ENCODE measurements around the gene SLC27A5.
A peak's percentile ranks its signal among the peaks of the same experiment; 100 is the strongest.
"Not testable (repeated sequence)": the region's sequence is repeated elsewhere in the genome, so short reads cannot be mapped to it uniquely, and the experiment has no call there.

SLC27A5 gene

DNA sequence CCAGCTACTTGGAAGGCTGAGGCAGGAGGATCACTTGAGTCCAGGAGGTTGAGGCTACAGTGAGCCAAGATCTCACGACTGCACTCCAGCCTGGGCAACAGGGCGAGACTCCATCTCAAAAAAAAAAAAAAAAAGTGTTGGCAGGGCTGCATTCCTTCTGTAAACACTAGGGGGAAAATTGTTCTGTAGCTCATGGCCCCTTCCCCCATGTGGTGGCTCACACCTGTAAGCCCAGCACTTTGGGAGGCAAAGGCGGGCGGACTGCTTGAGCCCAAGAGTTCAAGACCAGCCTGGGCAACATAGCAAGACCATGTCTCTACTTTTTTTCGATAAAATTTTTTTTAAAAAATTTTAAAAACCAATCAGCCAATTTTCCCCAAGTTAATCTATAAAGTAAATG, 27.4 kb downstream of the SLC27A5 start:
- not testable (repeated sequence) for DNase-seq

DNA sequence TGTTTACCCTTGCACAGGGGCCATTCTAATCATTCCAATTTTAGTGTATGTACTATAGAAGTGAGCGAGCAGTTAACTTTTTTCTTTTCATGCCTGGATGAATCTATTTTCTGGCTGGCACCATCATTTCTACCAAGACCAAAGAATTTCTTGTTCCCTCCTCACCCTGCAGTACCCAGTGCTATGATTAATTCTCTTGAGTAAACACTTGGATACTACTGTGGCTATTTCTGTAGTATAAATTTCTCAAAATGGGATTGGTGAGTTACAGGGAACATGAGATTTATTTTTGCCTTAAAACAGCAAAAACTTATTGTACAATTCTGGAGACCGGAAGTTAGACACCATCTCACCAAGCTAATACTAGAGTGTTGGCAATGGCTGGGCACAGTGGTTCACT, 28.0 kb downstream of the SLC27A5 start:
- no peak for DNase-seq

DNA sequence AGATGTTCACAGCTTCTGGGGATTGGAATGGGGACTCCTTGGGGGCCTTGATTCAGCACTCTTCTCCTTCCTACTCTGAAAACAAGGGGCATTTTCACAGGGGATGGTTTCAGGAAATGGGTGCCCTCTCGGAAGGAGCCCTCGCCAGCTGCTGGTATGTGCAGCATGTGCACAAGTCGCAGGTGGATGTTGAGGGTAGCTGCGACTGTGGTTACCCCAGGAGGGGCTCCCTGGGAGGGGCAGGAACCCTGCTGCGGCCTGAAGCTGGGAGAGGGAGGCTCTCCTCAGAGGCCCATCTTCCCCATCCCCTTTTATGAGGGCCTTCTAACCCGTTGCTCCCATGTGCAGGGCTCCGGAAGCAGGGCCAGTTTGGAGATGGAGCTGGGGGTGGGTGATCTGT, 29.4 kb downstream of the SLC27A5 start:
- no peak for DNase-seq

DNA sequence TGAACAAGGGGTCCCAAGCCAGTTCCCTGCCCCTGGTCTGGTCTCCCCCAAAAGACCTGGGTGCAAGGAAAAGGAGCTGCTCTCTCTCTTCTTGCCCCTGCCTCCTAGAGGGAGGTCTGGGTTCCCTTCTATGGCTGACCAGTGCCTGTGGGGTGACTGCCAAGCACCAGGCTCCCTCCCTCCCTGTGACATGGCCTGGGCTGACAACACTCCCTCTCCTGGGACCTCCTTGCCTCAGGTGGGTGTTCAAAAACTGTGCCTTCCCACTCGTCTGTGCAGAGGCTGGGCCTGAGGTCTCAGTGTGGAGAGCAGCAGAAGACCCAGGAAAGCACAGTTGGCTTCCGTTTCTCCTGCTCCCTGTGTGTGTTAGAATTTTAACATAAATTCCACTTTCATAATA, 31.0 kb downstream of the SLC27A5 start:
- DNase-seq = no peak

GRCh38 chr19:58480481-58480830, 31.3 kb downstream of the SLC27A5 start:
- no peak for DNase-seq

DNA sequence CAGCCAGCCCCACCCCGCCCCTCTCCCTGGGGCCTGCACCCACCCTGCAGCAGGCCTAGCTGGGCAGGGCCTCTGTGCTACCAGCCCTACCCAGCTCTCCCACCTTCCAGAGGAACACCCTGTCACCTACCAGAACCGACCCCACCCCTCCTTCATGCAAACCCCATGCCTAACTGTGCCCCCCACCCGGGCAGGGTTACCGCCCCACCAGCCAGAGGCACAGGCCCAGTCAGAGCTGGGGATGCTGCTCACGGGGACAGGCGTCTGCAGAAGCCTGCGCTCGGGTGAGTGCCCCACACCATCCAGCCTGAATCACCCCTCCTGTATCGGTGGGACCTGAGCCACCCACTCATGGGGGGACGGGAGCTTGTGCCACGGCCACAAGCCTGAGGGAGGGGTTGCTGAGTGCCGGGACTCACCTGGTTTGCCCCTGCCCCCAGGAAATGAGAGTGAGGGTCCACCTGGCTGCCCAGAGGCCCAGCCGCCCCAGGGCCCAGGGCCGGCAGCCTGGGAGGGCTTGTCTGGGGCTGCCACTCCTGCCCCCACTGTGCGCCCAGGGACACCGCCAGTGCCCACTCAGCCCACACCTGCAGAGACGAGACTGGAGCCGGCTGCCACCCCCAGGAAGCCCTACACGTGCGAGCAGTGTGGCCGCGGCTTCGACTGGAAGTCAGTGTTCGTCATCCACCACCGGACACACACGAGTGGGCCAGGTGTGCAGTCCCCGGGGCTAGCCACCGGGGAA, 31.9 kb downstream of the SLC27A5 start:
- DNase-seq = no peak

- no peak for DNase-seq
Observed at GRCh38 chr19:58479303-58479702, 32.5 kb downstream of the SLC27A5 start.

GRCh38 chr19:58477871-58478270, 33.9 kb downstream of the SLC27A5 start:
- DNase-seq = no peak

DNA sequence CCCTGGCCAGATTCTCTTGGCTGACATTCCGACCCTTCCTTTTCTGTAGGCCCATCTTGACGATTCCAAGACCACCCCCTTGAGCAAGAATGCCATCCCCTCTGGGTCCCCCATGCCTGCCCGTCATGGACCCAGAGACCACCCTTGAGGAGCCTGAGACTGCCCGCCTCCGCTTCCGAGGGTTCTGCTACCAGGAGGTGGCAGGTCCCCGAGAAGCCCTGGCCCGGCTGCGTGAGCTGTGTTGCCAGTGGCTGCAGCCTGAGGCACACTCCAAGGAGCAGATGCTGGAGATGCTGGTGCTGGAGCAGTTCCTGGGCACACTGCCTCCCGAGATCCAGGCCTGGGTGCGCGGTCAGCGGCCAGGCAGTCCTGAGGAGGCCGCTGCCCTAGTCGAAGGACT, 34.7 kb downstream of the SLC27A5 start:
- no peak for DNase-seq

GRCh38 chr19:58476498-58477015, 35.2 kb downstream of the SLC27A5 start:
- DNase-seq = no peak

DNA sequence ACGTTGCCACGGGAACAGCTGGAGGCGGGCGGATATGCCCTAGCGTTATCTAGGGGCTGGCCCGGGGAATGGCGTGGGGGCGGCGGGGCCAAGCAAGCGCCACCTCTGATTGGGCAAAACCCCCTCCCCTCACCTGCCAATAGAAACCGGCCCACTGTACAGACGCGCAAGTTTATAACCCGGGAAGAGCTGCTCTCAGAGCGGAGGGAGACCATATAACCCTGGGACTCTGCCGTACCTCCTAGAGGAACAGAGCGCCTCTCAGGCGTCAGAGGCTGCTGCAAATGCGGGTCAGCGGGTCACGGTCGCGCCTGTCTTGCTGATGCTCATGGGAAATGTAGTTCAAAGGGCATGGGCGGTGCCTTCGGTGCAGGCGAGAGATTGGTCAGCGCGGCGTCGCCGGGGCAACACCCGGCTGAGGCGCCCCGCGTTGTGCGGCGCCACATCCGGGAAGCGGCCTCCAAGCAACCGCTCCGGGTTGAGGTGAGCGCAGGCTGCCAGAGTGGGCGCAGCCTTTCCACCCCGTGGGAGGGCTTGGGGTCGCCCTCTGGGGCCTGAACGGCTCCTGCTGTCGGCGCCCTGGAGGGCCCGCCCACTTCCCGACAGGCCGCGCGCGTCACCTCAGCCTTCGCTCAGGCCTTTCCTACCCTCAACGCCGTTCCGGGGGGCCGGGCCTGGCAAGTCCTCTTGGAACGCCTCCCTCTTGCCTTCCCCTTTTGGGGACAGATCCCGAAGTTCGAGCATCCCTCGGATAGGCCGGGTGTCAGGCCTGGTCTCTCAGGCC, 35.9 kb downstream of the SLC27A5 start, which contains the start of gene ZNF446:
ZNF446 (plus strand) TSS at position 639 of the 784 bp plus-strand sequence. CDS start 867 bp downstream, outside the sequence.
- peak; percentile 89 for DNase-seq

DNA sequence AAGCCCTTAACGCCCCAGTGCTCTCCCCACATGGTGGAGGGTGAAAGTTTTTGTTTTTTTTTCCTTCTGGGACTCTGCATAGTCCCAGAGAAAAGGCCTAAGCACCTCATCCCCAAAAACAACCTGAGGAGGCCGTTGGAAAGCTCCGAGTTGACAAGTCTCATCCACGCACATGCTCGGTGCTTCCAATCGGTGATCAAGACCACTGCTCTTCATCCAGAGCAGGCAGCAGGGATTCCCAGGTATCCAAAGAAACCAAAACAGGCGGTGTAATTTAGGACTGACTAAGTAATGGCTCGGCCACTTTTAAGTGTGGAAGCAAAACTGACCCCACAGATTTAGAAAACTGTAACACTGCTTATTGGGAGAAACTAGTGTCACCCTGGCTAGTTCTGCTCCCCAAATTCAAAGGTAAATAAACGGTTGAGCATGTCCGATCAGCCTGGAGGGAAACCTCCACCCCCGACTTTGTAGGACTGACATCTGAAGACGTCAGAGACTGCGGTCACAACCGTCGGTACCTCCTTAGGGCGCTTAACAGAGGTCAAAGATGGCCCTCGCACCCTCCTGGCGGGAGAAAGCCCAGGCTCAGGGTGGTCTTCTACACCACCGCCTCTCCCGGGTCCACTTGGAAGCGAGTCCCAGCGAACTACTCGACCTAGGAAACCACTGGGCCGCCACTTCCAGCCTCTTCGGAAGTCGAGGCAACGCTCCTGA, 36.6 kb downstream of the SLC27A5 start:
- no peak for DNase-seq

DNA sequence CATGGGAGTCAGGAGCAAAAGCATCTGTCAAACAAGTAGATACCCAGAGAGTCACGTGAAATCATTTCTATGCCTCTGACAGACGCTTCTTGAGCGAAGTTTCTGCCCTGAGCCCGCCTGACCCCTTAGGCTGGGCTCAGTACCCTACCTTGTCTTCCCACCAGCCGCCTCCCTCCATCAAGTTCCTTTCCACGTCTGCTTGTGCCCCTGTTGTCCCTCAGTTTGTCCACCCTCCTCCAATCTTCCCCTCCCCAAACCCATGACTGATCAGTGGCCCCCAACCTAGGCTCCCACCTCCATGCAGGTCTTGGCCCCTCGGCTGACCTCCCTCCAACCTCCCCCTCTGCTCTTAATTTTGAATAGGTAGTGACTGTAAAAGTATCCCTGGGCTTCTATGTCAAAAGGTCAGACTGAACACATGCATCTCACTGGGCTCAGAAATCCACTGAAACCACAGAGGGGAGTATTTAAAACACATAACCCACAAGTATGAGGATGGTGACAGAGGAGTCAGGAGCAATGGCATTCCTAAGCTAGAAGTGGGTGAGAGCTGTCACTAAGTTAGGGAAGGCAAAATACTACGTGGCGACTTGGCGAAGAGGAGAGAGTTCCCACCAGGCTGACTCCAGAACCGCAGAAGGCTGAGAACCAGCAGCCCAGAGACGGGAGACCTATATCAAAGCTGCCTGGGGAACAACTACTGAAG, 37.3 kb downstream of the SLC27A5 start:
- no peak for DNase-seq

DNA sequence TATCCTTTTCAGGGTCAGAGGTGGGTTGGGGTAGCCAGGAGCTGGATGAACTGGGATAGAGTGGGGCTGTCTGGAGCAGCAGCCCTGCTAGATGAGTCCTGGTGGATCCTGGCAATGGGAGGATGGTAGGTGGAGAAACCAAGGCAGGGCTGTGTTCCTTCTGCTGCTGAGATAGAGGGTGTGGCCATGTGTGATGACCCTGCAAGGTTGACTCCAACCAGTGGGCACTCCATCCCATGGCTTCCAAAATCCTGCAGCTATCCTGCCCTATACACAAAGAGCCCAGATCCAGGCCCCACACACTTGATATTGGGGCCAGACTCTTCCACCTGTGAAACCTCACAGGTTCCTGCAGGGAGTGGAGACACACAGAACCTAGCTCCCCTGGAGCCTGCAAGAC, 38.0 kb downstream of the SLC27A5 start:
- DNase-seq = no peak

DNA sequence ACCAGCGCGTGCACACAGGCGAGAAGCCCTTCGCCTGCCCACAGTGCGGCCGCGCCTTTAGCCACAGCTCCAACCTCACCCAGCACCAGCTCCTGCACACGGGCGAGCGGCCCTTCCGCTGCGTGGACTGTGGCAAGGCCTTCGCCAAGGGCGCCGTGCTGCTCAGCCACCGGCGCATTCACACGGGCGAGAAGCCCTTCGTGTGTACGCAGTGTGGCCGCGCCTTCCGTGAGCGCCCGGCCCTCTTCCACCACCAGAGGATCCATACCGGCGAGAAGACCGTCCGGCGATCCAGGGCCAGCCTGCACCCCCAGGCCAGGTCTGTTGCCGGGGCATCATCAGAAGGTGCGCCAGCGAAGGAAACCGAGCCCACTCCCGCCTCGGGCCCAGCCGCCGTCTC, 40.1 kb downstream of the SLC27A5 start:
- DNase-seq = no peak

GRCh38 chr19:58470837-58471543, 40.8 kb downstream of the SLC27A5 start:
- DNase-seq = not testable (repeated sequence)

DNA sequence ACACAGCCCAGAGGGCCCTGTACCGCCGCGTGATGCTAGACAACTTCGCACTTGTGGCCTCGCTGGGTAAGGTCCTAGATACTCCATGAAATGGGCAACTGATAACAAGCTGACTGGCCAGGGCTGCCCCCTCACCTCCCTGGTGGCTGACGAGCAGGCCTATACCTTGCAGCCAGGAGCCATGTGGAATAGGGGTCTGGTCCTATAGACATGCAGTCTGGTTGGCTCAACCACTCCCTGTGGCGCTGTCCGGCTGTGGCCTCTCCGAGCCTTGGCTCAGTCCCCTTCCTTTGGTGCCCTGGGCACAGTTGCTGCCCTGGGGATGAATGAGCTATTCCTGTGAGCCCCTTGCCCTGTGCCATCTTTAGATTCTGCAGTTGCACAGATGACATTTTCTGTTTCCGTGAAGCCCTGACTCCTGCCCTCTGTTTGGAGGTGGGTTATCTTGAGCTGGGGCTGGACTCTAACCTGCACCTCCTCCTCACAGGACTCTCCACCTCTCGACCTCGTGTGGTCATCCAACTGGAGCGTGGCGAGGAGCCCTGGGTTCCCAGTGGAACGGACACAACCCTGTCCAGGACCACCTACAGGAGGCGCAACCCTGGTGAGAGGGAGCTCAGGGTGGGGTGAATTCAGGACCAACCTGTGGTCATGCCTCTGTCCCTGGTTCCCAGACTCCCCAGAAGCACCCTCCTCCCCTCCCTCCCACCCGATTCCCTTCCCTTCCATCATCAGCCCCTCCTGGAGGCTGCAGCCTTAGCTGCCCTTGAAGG, 42.4 kb downstream of the SLC27A5 start:
- DNase-seq = no peak

- DNase-seq = no peak
Observed at GRCh38 chr19:58468216-58468839, 43.5 kb downstream of the SLC27A5 start.

DNA sequence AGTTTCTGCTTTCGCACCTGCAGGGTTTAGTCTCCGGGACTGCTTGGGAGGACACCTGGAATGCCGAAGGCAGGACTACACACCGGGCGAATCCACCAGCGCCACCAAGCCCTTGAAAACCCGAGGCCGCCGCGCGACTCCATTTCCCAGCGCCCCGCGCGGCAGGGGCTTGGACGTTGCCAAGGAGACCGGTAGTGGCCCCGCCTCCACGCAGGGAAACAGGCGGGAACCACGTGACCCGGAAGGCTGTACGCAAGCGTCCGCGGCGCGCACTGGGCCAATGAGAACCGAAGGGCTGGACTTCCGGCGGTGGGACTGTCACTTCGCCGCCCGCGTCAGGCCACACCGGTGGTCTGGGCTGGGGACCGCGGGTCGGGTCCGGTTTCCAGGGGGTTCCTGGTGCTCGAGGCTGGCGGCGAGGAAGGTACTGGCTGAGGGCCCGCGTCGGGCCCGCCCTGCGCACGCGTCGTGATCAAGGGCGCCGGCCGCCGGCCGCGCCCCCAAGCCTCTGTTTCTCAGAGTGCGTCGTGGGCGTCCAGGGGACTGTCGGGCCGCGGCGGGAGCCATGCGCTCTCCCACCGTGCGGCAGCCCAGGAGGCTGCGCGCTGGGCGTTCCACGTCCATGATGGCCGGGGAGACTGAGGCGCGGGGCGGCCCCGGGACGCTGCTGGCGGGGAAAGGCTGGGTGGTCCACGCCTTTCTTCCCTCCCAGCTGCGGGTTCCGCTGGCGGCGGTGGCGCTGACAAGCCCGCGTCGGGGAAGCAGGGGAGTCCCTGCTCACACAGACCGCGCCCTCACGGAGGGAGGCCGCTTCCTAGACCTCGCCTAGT, 44.8 kb downstream of the SLC27A5 start, which contains the start of gene ZNF324:
ZNF324 (plus strand) TSS at position 321 of the 830 bp plus-strand sequence. CDS start 2,106 bp downstream, outside the sequence.
- peak; percentile 78 for DNase-seq
